ENCODE results near the gene ABCC6. TPM values are rescaled to one million over a fixed set of nuclear protein-coding genes. Genes with fewer than 3 reads are reported as not detected.

Gene ABCC6
- total RNA-seq, 1 donor from 2014 or later, result 1.5 TPM

- no peak for TF ChIP-seq CTCF (IDR thresholded peaks at IDR 0.05)
- H3K27ac Mint-ChIP-seq (ENCODE audit: unreplicated experiment), result no peak overlapping the region
- H3K36me3 Mint-ChIP-seq (ENCODE audit: low read depth), result peaks cover 1% of the 10 kb centered on the region
- H3K9me3 Mint-ChIP-seq (ENCODE audit: low read depth), result peaks cover 4% of the 10 kb centered on the region
- no peaks in the 10 kb centered on the region for H3K27me3 Mint-ChIP-seq (ENCODE audit: low read depth)
- H3K4me3 Mint-ChIP-seq (ENCODE audit: unreplicated experiment), result no peak overlapping the region
- peak; percentile 49 for DNase-seq (ENCODE audit: low spot score)
- no peaks in the 10 kb centered on the region for H3K4me1 Mint-ChIP-seq (ENCODE audit: low read depth)
Observed at GRCh38 chr16:16168431-16168830, 54.9 kb downstream of the ABCC6 start.

- H3K27ac Mint-ChIP-seq (ENCODE audit: unreplicated experiment), result no peak overlapping the region
- H3K4me1 Mint-ChIP-seq (ENCODE audit: low read depth), result no peaks in the 10 kb centered on the region
- TF ChIP-seq CTCF (IDR thresholded peaks at IDR 0.05), result no peak
- H3K27me3 Mint-ChIP-seq (ENCODE audit: low read depth), result no peaks in the 10 kb centered on the region
- peak; percentile 47 for DNase-seq (ENCODE audit: low spot score)
- no peak overlapping the region for H3K4me3 Mint-ChIP-seq (ENCODE audit: unreplicated experiment)
- H3K36me3 Mint-ChIP-seq (ENCODE audit: low read depth), result peaks cover 1% of the 10 kb centered on the region
- peaks cover 4% of the 10 kb centered on the region for H3K9me3 Mint-ChIP-seq (ENCODE audit: low read depth)
Observed at GRCh38 chr16:16167927-16168326, 55.4 kb downstream of the ABCC6 start.

GRCh38 chr16:16166949-16167348 lies 56.3 kb downstream of the ABCC6 start:
- Mint-ChIP-seq H3K36me3 (ENCODE audit: low read depth) (peaks cover 1% of the 10 kb centered on the region), H3K9me3 (ENCODE audit: low read depth) (peaks cover 4% of the 10 kb centered on the region), H3K4me3 (ENCODE audit: unreplicated experiment) (no peak overlapping the region), H3K4me1 (ENCODE audit: low read depth) (no peaks in the 10 kb centered on the region), H3K27ac (ENCODE audit: unreplicated experiment) (no peak overlapping the region), H3K27me3 (ENCODE audit: low read depth) (peaks cover under 1% of the 10 kb centered on the region)
- no peak for TF ChIP-seq CTCF (IDR thresholded peaks at IDR 0.05)
- no peak for DNase-seq (ENCODE audit: low spot score)

- H3K27me3 Mint-ChIP-seq (ENCODE audit: low read depth), result peaks cover 5% of the 10 kb centered on the region
- H3K4me1 Mint-ChIP-seq (ENCODE audit: low read depth), result no peaks in the 10 kb centered on the region
- TF ChIP-seq CTCF (IDR thresholded peaks at IDR 0.05), result no peak
- peaks cover 4% of the 10 kb centered on the region for H3K9me3 Mint-ChIP-seq (ENCODE audit: low read depth)
- H3K27ac Mint-ChIP-seq (ENCODE audit: unreplicated experiment), result no peak overlapping the region
- H3K36me3 Mint-ChIP-seq (ENCODE audit: low read depth), result peaks cover 1% of the 10 kb centered on the region
- H3K4me3 Mint-ChIP-seq (ENCODE audit: unreplicated experiment), result no peak overlapping the region
- no peak for DNase-seq (ENCODE audit: low spot score)
Observed at GRCh38 chr16:16166085-16166484, 57.2 kb downstream of the ABCC6 start.

- Mint-ChIP-seq H3K9me3 (ENCODE audit: low read depth) (peaks cover 10% of the 10 kb centered on the region), H3K36me3 (ENCODE audit: low read depth) (peaks cover 3% of the 10 kb centered on the region)
- no peak for TF ChIP-seq CTCF (IDR thresholded peaks at IDR 0.05)
Observed at GRCh38 chr16:16164243-16164642, 59.1 kb downstream of the ABCC6 start.

More at GRCh38 chr16:16164243-16164642, 59.1 kb downstream of the ABCC6 start:
- H3K4me3 Mint-ChIP-seq (ENCODE audit: unreplicated experiment), result no peak overlapping the region
- peaks cover 6% of the 10 kb centered on the region for H3K27me3 Mint-ChIP-seq (ENCODE audit: low read depth)
- H3K4me1 Mint-ChIP-seq (ENCODE audit: low read depth), result no peaks in the 10 kb centered on the region
- no peak for DNase-seq (ENCODE audit: low spot score)
- no peak overlapping the region for H3K27ac Mint-ChIP-seq (ENCODE audit: unreplicated experiment)
